ENCODE measurements around the gene KRTAP3-3.

Gene KRTAP3-3

GRCh38 chr17:40958086-40958953, 35.6 kb downstream of the KRTAP3-3 start:
- DNase-seq (ENCODE audit: low read depth) = no peak

- DNase-seq (ENCODE audit: low read depth) = no peak
These were observed 37.3 kb downstream of the KRTAP3-3 start for GRCh38 chr17:40956401-40957254.

GRCh38 chr17:40953881-40954280, 40.1 kb downstream of the KRTAP3-3 start:
- no peak for DNase-seq (ENCODE audit: low read depth)

- DNase-seq (ENCODE audit: low read depth) = no peak
These were observed 41.3 kb downstream of the KRTAP3-3 start for GRCh38 chr17:40952661-40953060.

- DNase-seq (ENCODE audit: low read depth) = no peak
These were observed 41.8 kb downstream of the KRTAP3-3 start for GRCh38 chr17:40952154-40952553.

GRCh38 chr17:40951011-40951622, 42.8 kb downstream of the KRTAP3-3 start:
- no peak for DNase-seq (ENCODE audit: low read depth)

GRCh38 chr17:40950176-40950575, 43.8 kb downstream of the KRTAP3-3 start:
- DNase-seq (ENCODE audit: low read depth) = no peak

- no peak for DNase-seq (ENCODE audit: low read depth)
These were observed 44.5 kb downstream of the KRTAP3-3 start for GRCh38 chr17:40949418-40949817.

- DNase-seq (ENCODE audit: low read depth) = no peak
These were observed 46.0 kb downstream of the KRTAP3-3 start for GRCh38 chr17:40947929-40948328.

- DNase-seq (ENCODE audit: low read depth) = no peak
These were observed 48.5 kb downstream of the KRTAP3-3 start for GRCh38 chr17:40945414-40945813.

- DNase-seq (ENCODE audit: low read depth) = no peak
These were observed 49.4 kb downstream of the KRTAP3-3 start for GRCh38 chr17:40944531-40944930.

All from stimulated activated CD8-positive, alpha-beta memory T cell treated with anti-CD3 and anti-CD28 coated beads, Interleukin-15, amount 100 ng/mL, for 24 hours (primary cell).